Neural cell (in vitro differentiated cells): Measurements from ENCODE around the gene KIZ. TPM values are rescaled to one million over a fixed set of nuclear protein-coding genes. Genes with fewer than 3 reads are reported as not detected.

Experiments used
- H2AFZ ChIP-seq: fragments of 200-600, 300-800 bp; sonication (generic), shearing (Covaris generic); 2 replicates; pipeline ENCODE4 v1.6.0; 2014; ENCODE audit warnings: low read depth, mild to moderate bottlenecking, antibody characterized with exemption, low read length, moderate library complexity
- H3F3A ChIP-seq: fragments of 200-600 bp; shearing (Covaris generic); 2 replicates; pipeline ENCODE4 v1.6.1; 2016; ENCODE audit warnings: mild to moderate bottlenecking, moderate library complexity, mixed read lengths, antibody characterized with exemption, low read length; ENCODE audit not compliant: insufficient read depth, poor library complexity, severe bottlenecking
- H3K27ac ChIP-seq: fragments of 200-600, 300-800 bp; sonication (generic), shearing (Covaris generic); 2 replicates; pipeline ENCODE4 v1.5.1; 2014; ENCODE audit warnings: mild to moderate bottlenecking, low read length, moderate library complexity
- H3K27me3 ChIP-seq: fragments of 300-800, 200-600 bp; sonication (generic), shearing (Covaris generic); 2 replicates; pipeline ENCODE4 v1.6.0; 2014; ENCODE audit warnings: mild to moderate bottlenecking, low read depth, low read length, moderate library complexity; ENCODE audit not compliant: insufficient read depth
- H3K36me3 ChIP-seq: fragments of 300-800, 200-600 bp; sonication (generic), shearing (Covaris generic); 2 replicates; pipeline ENCODE4 v1.5.1; 2014; ENCODE audit warnings: mild to moderate bottlenecking, antibody characterized with exemption, low read length, moderate library complexity; ENCODE audit not compliant: insufficient read depth
- H3K4me2 ChIP-seq: fragments of 300-800, 200-600 bp; sonication (generic), shearing (Covaris generic); 2 replicates; pipeline ENCODE4 v1.6.0; 2014; ENCODE audit warnings: mild to moderate bottlenecking, low read length
- H3K4me3 ChIP-seq: fragments of 300-800, 200-600 bp; sonication (generic), shearing (Covaris generic); 2 replicates; pipeline ENCODE4 v1.5.1; 2014; ENCODE audit warnings: mild to moderate bottlenecking, low read length, moderate library complexity
- H3K79me2 ChIP-seq: fragments of 200-600 bp; shearing (Covaris generic); replicated peaks from 2 replicates; pipeline ENCODE4 v1.6.0; 2014; ENCODE audit warnings: mild to moderate bottlenecking, low read length, moderate library complexity; ENCODE audit not compliant: insufficient read depth
- H3K9ac ChIP-seq: fragments of 300-800, 200-600 bp; sonication (generic), shearing (Covaris generic); 2 replicates; pipeline ENCODE4 v1.6.1; 2016; ENCODE audit warnings: mild to moderate bottlenecking, low read length, mixed read lengths
- H3K9me2 ChIP-seq: fragments of 200-600 bp; shearing (Covaris generic); 2 replicates; pipeline ENCODE4 v1.6.1; 2016; ENCODE audit warnings: mild to moderate bottlenecking, low read length, mixed read lengths; ENCODE audit not compliant: insufficient read depth
- H3K9me3 ChIP-seq: fragments of 200-600, 300-800 bp; sonication (generic), shearing (Covaris generic); 2 replicates; pipeline ENCODE4 v1.6.1; 2016; ENCODE audit warnings: mild to moderate bottlenecking, mixed run types, low read length, moderate library complexity, mixed read lengths
- H4K20me1 ChIP-seq: fragments of 200-600 bp; shearing (Covaris generic); 2 replicates; pipeline ENCODE4 v1.6.1; 2016; ENCODE audit warnings: mild to moderate bottlenecking, mixed run types; ENCODE audit not compliant: insufficient read depth
- EP300 ChIP-seq: fragments of 450-650 bp; conservative IDR thresholded peaks from 2 replicates; pipeline ENCODE4 v1.6.1; 2014; ENCODE audit warnings: antibody characterized with exemption, mild to moderate bottlenecking, moderate library complexity; ENCODE audit not compliant: poor library complexity, severe bottlenecking
- EZH2 ChIP-seq: fragments of 200-600, 300-800 bp; shearing (Covaris generic), sonication (generic); IDR thresholded peaks from 2 replicates; pipeline ENCODE4 v1.6.1; 2014; ENCODE audit warnings: antibody characterized with exemption, low read length, borderline replicate concordance, mild to moderate bottlenecking; ENCODE audit not compliant: insufficient read depth, poor library complexity, severe bottlenecking
- MXI1 ChIP-seq: fragments of 450-650 bp; conservative IDR thresholded peaks from 2 replicates; pipeline ENCODE4 v1.6.1; 2014; ENCODE audit warnings: antibody characterized with exemption, mild to moderate bottlenecking; ENCODE audit not compliant: poor library complexity, severe bottlenecking
- POLR2AphosphoS5 ChIP-seq: IDR thresholded peaks from 2 replicates; pipeline ENCODE4 v1.6.1; 2012
- RAD21 ChIP-seq: fragments of 450-650 bp; conservative IDR thresholded peaks from 2 replicates; pipeline ENCODE4 v1.6.1; 2014; ENCODE audit warnings: antibody characterized with exemption, mild to moderate bottlenecking, moderate library complexity
- REST ChIP-seq: IDR thresholded peaks from 2 replicates; pipeline ENCODE4 v1.6.1; 2012; ENCODE audit warnings: borderline replicate concordance
- SMC3 ChIP-seq: fragments of 450-650 bp; conservative IDR thresholded peaks from 2 replicates; pipeline ENCODE4 v1.6.1; 2014; ENCODE audit warnings: antibody characterized with exemption, mild to moderate bottlenecking, moderate library complexity; ENCODE audit not compliant: poor library complexity
- TAF1 ChIP-seq: IDR thresholded peaks from 2 replicates; pipeline ENCODE4 v1.6.1; 2012; ENCODE audit warnings: low read depth
- polyA plus RNA-seq: library from polyadenylated mRNA; depleted of rRNA; stranded (reverse); fragments of >200 nt; gene quantifications from 2 replicates; pipeline ENCODE4 v1.2.3, GENCODE V29; 2014
- TF ChIP-seq, protein P1 (sequence below): fragments of 450-650 bp; IDR thresholded peaks from 2 replicates; pipeline ENCODE4 v1.5.1; 2014; ENCODE audit warnings: antibody characterized with exemption, mild to moderate bottlenecking, moderate library complexity; ENCODE audit not compliant: poor library complexity, severe bottlenecking

Gene KIZ
- polyA plus RNA-seq, 1 donor from 2014 or later: 3.6 TPM

- Histone ChIP-seq H3K9me3 (no peaks in the 10 kb centered on the region), H3K9me2 (no peaks in the 10 kb centered on the region), H3K79me2 (no peaks in the 10 kb centered on the region), H3K4me3 (no peak overlapping the region), H3K27me3 (no peaks in the 10 kb centered on the region), H4K20me1 (no peaks in the 10 kb centered on the region), H3K36me3 (no peaks in the 10 kb centered on the region), H3K27ac (no peak overlapping the region), H3K4me2 (no peak overlapping the region), H2AFZ (no peak overlapping the region), H3K9ac (no peak overlapping the region), H3F3A (no peaks in the 10 kb centered on the region)
- no peak for TF ChIP-seq REST
- TF ChIP-seq RAD21: no peak
- TF ChIP-seq EZH2: no peak
- TF ChIP-seq SMC3: no peak
- TF ChIP-seq, protein P1, sequence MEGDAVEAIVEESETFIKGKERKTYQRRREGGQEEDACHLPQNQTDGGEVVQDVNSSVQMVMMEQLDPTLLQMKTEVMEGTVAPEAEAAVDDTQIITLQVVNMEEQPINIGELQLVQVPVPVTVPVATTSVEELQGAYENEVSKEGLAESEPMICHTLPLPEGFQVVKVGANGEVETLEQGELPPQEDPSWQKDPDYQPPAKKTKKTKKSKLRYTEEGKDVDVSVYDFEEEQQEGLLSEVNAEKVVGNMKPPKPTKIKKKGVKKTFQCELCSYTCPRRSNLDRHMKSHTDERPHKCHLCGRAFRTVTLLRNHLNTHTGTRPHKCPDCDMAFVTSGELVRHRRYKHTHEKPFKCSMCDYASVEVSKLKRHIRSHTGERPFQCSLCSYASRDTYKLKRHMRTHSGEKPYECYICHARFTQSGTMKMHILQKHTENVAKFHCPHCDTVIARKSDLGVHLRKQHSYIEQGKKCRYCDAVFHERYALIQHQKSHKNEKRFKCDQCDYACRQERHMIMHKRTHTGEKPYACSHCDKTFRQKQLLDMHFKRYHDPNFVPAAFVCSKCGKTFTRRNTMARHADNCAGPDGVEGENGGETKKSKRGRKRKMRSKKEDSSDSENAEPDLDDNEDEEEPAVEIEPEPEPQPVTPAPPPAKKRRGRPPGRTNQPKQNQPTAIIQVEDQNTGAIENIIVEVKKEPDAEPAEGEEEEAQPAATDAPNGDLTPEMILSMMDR: no peak
- TF ChIP-seq MXI1: no peak
These were observed 36.7 kb downstream of the KIZ start for GRCh38 chr20:21162631-21163030.

DNA sequence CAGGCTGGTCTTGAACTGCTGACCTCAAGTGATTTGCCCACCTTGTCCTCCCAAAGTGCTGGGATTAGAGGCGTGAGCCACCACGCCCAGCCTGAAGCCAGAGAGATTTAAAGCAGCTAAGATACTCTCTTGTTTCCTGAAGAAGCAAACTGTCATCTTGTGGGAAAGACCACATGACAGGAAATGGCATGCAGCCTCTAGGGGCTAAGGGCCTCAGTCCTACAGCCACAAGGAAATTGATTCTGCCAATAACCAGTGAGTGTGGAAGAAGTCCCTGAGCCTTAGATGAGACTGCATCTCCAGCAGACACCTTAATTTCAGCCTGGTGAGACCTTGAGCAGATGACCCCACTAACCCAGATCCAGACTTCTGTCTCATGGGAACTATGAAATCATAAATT, 40.9 kb downstream of the KIZ start:
- no peaks in the 10 kb centered on the region for H4K20me1 ChIP-seq
- H3K4me3 ChIP-seq: no peak overlapping the region
- H3K79me2 ChIP-seq: no peaks in the 10 kb centered on the region
- H2AFZ ChIP-seq: no peak overlapping the region
- H3K36me3 ChIP-seq: no peaks in the 10 kb centered on the region
- TF ChIP-seq POLR2AphosphoS5 (no peak), EP300 (no peak), RAD21 (no peak), SMC3 (no peak)
- H3K9me3 ChIP-seq: no peaks in the 10 kb centered on the region
- no peak overlapping the region for H3K9ac ChIP-seq
- no peaks in the 10 kb centered on the region for H3K9me2 ChIP-seq
- H3K27me3 ChIP-seq: no peaks in the 10 kb centered on the region
- H3F3A ChIP-seq: no peaks in the 10 kb centered on the region
- no peak overlapping the region for H3K4me2 ChIP-seq
- H3K27ac ChIP-seq: no peak overlapping the region

GRCh38 chr20:21167261-21167660, 41.4 kb downstream of the KIZ start:
- Histone ChIP-seq H3K9me2 (no peaks in the 10 kb centered on the region), H3K4me2 (no peak overlapping the region), H3K79me2 (no peaks in the 10 kb centered on the region), H3K36me3 (no peaks in the 10 kb centered on the region), H4K20me1 (no peaks in the 10 kb centered on the region), H3K27me3 (no peaks in the 10 kb centered on the region), H3K4me3 (no peak overlapping the region), H3K27ac (no peak overlapping the region), H3F3A (no peaks in the 10 kb centered on the region), H3K9me3 (no peaks in the 10 kb centered on the region), H2AFZ (no peak overlapping the region), H3K9ac (no peak overlapping the region)
- TF ChIP-seq POLR2AphosphoS5 (no peak), REST (no peak), MXI1 (no peak), TAF1 (no peak), SMC3 (no peak), RAD21 (no peak), EP300 (no peak), EZH2 (no peak)
- TF ChIP-seq, protein P1: no peak
